Heart left ventricle (tissue), 13 donors: ENCODE results near the gene KRTAP5-3.

ENCODE experiments used
- POLR2A ChIP-seq, 2 donors: fragments of 450-650 bp; IDR thresholded peaks; one replicate each; pipeline ENCODE4 v1.6.1; 2017; ENCODE audit warnings: antibody characterized with exemption in 2 of 2, mild to moderate bottlenecking in 2 of 2, moderate library complexity in 2 of 2
- TF ChIP-seq, protein P1 (sequence below), 12 donors: fragments of 200-600 bp; sonication (generic) in 4 of 12; IDR thresholded peaks; one replicate each; pipeline versions ENCODE4 v1.5.0 to v1.8.0; 2018 to 2022; ENCODE audit warnings: antibody characterized with exemption in 12 of 12, mild to moderate bottlenecking in 5 of 12
- donor health status: ischemic (EF 13 %, LVEDD 7.1; RV severe dilation, severe dysfunction).
- donor health status: DM: no; HTN: yes; CAD: no.
- donor health status: DM: no; HTN: no; CAD: no.
- donor health status: ischemic (EF 25% LVEDD 6.9; RV normal size, moderate dysfunction).
- donor health status: ischemic (EF 25% LVEDD 5.7; RV mildly dilated, moderate dysfunction).
- donor health status: ischemic (EF 35%, LVEDD 5.7; RV mildly dilated, moderate dysfunction).
- donor health status: nonischemic (EF 11% LVEDD 7.7; RV severe dilation, severe dysfunction).
- donor health status: DM: yes; HTN: yes; CAD: no.
- donor health status: PGD.
- donor health status: ischemic (EF 29% LVEDD 5.4; RV normal size, mild dysfunction).
- donor health status: nonischemic (EF 23%, LVEDD 6.1; RV moderate dilation, normal function).

DNA sequence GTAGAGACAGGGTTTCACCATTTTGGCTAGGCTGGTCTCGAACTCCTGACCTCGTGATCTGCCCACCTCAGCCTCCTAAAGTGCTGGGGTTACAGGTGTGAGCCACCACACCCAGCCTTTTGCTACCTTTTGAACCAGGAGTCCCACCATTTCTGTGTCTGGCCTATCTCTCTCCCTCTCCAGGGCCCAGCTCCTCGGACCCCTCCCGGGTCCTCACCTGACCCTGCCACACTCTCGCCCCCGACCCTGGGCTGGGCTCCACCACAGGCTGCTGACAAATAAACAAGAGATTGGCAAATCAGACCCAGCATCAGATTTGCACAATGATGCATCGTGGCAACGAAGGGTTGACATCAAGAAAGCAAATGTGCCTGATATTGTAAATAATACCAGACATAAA lies 30.1 kb upstream of the KRTAP5-3 start:
- TF ChIP-seq, protein P1, sequence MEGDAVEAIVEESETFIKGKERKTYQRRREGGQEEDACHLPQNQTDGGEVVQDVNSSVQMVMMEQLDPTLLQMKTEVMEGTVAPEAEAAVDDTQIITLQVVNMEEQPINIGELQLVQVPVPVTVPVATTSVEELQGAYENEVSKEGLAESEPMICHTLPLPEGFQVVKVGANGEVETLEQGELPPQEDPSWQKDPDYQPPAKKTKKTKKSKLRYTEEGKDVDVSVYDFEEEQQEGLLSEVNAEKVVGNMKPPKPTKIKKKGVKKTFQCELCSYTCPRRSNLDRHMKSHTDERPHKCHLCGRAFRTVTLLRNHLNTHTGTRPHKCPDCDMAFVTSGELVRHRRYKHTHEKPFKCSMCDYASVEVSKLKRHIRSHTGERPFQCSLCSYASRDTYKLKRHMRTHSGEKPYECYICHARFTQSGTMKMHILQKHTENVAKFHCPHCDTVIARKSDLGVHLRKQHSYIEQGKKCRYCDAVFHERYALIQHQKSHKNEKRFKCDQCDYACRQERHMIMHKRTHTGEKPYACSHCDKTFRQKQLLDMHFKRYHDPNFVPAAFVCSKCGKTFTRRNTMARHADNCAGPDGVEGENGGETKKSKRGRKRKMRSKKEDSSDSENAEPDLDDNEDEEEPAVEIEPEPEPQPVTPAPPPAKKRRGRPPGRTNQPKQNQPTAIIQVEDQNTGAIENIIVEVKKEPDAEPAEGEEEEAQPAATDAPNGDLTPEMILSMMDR (IDR thresholded peaks at IDR 0.05), result no peak
- no peak for TF ChIP-seq POLR2A (IDR thresholded peaks at IDR 0.05)
